ENCODE results near the gene TRIM66. TPM values are rescaled to one million over a fixed set of nuclear protein-coding genes. Genes with fewer than 3 reads are reported as not detected.

Gene TRIM66
- total RNA-seq, 1 experiment from 2014 or later = 4.1 TPM

- DNase-seq (ENCODE audit: extremely low read depth, low read depth) = no peak
Measured at GRCh38 chr11:8577791-8578581, 104.5 kb downstream of the TRIM66 start.

DNA sequence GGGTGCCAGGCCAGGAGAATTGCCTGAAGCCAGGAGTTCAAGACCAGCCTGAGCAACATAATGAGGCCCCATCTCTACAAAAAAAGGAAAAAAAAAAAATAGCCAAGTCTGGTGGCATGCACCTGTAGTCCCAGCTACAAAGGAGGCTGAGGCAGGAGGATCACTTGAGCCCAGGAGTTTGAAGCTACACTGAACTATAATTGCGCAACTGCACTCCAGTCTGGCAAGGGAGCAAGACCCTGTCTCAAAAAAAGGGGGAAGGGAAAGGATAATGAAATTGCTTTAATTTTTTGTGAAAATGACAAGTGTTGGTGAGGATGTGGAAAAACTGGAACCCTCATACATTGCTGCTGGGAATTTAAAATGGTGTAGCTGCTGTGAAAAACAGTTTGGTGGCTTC lies 107.7 kb downstream of the TRIM66 start:
- DNase-seq (ENCODE audit: extremely low read depth, low read depth) = no peak

DNA sequence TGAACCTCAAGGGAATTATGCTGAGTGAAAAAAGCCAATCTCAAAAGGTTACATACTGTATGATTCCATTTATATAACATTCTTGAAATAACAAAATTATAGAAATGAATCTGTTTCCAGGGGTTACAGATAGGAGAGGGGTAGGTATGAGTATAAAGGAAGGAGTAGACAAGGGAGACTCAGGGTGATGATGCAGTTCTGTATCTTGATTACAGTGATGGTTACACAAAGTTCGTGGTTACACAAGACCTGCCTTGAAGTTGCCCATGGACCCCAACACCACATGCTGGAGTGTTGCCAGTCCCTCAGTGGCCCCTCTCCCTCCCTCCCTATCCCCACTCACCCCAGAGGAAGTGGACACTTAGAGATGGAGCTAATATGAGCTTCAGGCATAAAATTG lies 108.7 kb downstream of the TRIM66 start:
- DNase-seq (ENCODE audit: extremely low read depth, low read depth) = no peak

DNA sequence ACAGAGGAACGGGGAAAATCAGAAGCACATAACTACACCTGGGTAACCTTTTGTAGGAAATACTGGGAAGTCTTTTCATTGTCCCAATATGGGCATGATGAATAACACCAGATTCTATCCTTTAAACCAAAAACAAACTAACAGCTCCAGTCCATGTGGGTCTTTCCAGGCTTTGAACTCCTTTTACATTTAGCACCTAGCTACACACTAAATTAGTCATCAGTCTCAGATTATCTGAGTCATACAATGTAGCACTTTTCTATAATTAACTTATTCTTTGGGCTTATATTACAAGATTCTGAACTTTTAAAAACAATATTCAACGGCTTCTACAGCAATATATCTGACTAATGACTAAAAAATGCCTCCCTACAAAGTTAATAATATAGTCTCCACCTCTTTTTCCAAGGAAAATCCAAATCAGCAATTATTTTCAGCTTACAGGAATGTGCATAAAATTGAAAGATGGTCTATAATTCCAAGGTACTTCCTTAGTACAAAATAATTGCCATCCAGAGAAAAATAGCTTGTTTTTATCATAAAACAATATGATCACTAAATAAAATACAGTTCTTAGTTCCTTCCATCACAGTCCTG lies 114.8 kb downstream of the TRIM66 start:
- DNase-seq (ENCODE audit: extremely low read depth, low read depth) = no peak

GRCh38 chr11:8566613-8567210 lies 115.8 kb downstream of the TRIM66 start:
- DNase-seq (ENCODE audit: extremely low read depth, low read depth) = peak; percentile 43

DNA sequence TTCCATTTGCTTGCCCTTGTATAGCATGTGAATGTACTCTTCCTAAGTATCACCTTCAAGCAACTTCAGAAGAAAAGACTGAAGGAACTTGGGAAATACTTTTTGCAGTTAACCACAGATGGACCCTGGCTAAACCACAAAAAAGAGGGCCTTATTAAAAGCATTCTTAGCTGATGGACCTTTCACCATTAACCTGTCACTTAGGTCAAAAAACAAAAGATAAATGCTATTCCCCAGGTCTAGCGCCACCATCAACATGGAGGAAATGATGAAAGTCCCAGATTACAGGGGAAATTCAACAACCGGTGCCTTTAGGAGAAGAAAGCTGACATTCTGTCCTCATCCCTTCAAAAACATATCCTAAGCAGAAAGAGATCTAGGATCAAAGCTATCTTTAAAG lies 117.9 kb downstream of the TRIM66 start:
- DNase-seq (ENCODE audit: extremely low read depth, low read depth) = no peak

Small RNA genes within 50 kb of the gene (small RNA-seq; reads per million reads assigned to genes)
- gene SNORA3A (0 reads per million in 2 experiments), gene SNORA3B (1.1 to 2.7 reads per million in 2 experiments)

Other genes with a start within 250 kb of the TRIM66 start
- gene STK33, start 88.4 kb downstream of the TRIM66 start, total RNA-seq (2014; rRNA removed; shearing (Covaris generic)) = 1.6 and 3.1 TPM in 2 replicates
- gene RPL27A, start 127 bp upstream of the TRIM66 start, total RNA-seq (2014; rRNA removed; shearing (Covaris generic)) = 1,279 and 1,369 TPM in 2 replicates
- 41.0 and 41.5 TPM in 2 replicates for gene AKIP1, start 228.5 kb upstream of the TRIM66 start, total RNA-seq (2014; rRNA removed; shearing (Covaris generic))

Measured in NCI-H460 (cell line).